GM08714 (cell line): ENCODE measurements around the gene LYRM1.
"Not testable (repeated sequence)": the region's sequence is repeated elsewhere in the genome, so short reads cannot be mapped to it uniquely, and the experiment has no call there.

ENCODE experiments used
- H3K4me3 ChIP-seq: fragments of 200-500 bp; sonication (Bioruptor generic); 2 replicates; pipeline ENCODE4 v1.5.1; 2014; ENCODE audit warnings: mild to moderate bottlenecking, low read length, inconsistent platforms
- ZNF274 ChIP-seq: IDR thresholded peaks from 2 replicates; pipeline ENCODE4 v1.6.1; 2012; ENCODE audit warnings: mild to moderate bottlenecking, low read depth, low read length

The LYRM1 gene, protein sequence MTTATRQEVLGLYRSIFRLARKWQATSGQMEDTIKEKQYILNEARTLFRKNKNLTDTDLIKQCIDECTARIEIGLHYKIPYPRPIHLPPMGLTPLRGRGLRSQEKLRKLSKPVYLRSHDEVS

DNA sequence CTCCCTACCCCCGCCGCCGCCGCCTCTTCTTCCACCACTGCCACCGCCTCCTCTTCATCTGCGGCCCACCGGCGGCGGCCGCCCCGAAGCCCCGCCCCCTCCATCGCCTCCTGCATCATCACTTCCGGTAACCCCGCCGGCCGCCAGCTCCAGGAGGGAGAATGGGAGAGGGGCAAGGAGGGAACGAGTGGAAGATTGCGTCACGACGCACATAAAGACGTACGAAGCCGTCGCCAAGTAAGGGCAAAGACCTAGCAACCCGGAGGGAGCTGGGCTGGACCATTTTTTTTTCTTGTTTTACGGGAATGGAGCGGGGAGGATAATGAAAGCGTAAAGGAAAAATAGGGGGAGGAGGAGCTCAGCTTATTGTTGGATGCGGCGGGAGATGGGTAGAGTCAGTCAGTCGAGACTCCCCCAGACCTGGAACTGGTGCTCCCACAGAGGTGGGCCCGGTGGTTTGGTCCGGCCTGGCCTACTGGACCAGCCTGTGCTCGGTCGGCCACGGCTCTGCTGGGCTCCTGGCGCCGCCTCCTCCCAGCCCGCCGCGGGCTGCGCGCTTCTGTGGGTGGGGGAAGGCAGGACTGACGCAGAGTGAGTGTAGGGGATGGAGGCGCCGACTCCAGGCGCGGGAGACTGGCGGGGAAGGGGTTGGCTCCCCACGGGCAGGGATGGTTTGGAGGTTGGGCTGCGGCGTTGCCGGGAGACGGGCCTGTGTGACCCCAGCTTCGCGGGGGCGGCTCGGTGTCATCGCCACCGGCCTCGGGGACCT lies at the start of gene LYRM1, which contains the start of gene DCUN1D3:
LYRM1 (plus strand) TSS at position 473 of the 769 bp plus-strand sequence. CDS start 14,785 bp downstream, outside the sequence.
DCUN1D3 (minus strand) TSS at position 60 of the 769 bp plus-strand sequence. CDS start 37,820 bp downstream, outside the sequence.
- H3K4me3 ChIP-seq: peak within 1 kb of the TSS; percentile 89
- no peak for TF ChIP-seq ZNF274

DNA sequence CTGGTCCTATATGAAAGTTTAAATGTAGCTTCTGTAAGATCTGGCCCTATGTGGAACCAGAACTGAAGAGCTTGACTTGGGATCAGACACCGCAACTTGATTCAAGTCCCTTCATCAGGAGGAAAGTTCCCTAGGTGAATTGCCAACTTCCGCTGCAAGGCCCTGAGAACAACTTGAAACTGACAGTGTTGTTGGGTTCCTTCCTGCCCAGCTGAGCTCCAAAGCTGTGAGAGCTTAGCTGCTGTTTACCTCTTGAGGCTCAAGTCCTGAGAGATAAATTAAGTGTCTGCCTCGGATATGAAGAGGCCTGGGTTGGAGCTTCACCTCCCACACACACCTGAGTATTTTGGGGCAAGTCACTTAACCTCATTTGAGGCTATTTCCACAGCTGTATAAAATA lies 49.6 kb upstream of the LYRM1 start:
- H3K4me3 ChIP-seq: no peak overlapping the region
- no peak for TF ChIP-seq ZNF274

DNA sequence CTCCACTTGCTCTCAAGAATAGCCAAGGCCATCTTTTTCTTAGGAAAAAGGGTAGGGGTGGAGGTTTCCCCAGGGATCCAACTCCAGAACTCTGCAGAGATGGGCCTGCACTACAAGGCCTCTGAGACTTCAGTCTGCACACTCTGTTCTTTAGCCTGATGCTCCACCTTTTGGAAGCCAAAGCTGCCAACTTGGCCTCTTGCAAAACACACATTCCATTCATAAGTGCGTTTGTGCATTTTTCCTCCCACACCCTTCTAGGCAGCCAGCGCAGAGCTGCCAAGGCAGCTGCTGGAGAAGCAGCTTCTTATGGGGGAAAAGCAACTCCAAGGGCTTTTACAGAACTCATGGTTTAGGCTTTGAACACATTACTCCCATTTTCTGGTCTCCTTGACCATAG lies 49.0 kb upstream of the LYRM1 start:
- no peak overlapping the region for H3K4me3 ChIP-seq
- TF ChIP-seq ZNF274: no peak

DNA sequence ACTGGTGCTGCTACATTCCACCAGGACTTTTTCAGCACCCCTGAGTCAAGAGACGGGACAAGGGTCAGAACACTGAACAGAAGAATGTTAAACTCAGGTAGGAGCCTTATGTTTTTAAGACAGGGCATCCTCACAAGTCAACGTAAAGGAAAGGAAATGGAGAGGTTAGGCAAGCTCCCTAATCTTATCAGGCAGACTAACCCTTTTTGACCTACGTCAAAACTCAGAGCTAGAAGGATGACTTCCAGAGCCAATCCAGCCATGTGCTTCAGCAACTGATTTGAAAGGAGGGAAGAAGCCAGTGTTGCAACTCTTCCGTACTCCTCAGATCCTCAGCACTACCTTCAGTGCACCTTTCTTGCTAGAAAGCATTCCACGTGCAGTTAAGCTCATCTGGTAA lies 47.4 kb upstream of the LYRM1 start:
- no peak for TF ChIP-seq ZNF274
- H3K4me3 ChIP-seq: no peak overlapping the region

DNA sequence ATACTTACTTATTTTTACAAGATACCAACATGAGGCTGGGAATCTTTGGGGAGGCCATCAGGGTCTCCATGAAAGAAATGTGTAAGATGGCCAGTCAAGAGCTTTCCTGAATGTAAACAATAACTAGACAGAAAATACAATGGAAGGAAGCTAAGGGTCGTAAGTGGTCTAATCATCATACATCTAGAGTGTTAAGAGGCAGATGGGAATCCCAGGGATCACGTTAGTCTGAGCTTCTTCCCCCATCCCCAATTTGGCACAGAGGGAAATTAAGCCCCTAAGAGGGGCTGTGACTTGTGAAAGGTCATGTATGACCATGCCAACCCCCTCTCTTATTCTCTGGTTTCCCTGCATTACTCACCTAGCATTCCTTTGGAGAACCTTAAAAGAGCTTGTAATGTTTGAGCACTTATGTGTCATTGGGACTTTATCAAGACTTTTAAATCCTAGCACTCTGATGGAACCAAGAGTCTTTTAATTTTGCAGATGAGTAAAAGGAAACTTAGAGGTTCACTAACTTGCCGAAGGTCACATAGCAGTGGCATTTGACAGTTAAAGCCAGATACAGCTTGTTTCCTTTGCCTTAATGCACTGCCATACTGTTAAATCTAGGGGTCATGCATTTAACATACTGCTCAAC lies 46.5 kb upstream of the LYRM1 start:
- no peak for TF ChIP-seq ZNF274
- H3K4me3 ChIP-seq: no peak overlapping the region

DNA sequence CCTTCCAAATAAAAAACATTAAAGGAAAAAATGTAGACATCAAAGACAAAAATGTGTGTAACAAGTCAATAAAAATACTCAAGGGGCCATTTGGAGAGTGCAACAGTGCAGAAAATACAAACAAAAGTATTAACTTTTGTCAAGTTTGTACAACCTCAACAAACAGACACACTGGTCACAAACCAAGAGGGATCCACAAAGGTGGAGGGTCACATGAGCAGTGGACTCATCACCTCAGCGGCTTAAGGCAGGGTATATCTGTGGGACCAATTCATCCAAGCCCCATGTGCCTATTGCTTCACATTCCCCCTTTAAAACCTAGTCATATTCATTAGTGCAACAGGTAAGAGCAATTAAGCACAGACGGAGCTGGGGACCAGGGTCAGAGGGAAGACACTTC lies 45.6 kb upstream of the LYRM1 start:
- H3K4me3 ChIP-seq: no peak overlapping the region
- no peak for TF ChIP-seq ZNF274

DNA sequence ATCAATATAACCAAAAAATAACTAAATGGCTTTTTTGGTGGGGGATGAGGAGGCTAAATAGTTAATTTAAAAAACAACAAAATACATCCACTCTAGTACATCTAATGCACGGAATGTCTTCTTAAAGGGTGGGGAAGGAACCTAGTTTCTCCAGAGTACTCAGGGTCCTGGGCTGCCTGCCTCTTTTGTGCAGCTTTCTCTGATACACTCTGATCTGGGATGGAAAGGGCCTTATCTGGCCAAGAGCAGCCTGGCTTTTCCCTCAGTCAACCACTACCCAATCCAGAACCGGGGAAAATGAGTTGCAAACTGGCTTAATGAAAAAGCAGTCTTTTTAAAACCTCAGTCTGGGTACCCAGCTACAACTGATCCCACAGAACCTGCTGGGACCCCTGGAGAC lies 43.3 kb upstream of the LYRM1 start:
- no peak overlapping the region for H3K4me3 ChIP-seq
- no peak for TF ChIP-seq ZNF274

DNA sequence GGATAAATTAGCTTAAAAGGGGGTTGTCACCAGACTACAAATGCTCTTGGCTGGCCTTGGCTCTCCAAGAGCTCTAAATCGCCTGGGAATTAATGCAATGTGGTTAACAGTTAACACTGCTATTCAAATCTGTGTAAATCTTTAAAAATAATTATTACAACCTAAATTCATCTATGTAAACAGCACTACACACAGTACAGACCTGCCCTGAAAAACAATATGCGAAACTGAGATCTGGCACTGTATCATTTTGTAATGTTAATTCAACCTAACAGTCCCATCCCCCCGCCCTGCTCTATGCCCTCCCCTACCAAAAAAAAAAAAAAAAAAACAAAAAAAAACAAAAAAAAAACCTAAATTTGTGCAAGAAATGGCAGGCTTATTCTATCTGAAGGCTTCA lies 41.3 kb upstream of the LYRM1 start:
- TF ChIP-seq ZNF274: no peak
- H3K4me3 ChIP-seq: no peak overlapping the region

DNA sequence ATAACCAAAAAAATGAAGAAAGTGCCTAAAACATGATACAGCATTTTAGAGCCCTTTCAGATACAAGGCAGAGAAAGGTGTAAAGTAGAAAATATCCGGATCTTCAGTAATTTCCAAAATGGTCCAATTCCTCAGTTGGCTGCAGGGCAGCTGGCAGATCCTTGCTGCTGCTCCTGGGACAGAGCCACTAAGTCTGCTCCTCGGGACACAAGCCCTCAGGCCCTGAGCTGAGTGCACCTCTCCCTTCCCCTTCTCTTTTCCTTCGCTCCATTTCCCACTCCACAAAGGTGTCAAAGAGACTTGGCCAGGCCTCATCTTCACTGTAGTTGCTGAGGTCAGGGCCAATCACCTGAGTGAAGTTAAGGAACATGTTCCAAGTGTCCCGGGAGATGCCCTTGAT lies 40.9 kb upstream of the LYRM1 start:
- H3K4me3 ChIP-seq: no peak overlapping the region
- no peak for TF ChIP-seq ZNF274

DNA sequence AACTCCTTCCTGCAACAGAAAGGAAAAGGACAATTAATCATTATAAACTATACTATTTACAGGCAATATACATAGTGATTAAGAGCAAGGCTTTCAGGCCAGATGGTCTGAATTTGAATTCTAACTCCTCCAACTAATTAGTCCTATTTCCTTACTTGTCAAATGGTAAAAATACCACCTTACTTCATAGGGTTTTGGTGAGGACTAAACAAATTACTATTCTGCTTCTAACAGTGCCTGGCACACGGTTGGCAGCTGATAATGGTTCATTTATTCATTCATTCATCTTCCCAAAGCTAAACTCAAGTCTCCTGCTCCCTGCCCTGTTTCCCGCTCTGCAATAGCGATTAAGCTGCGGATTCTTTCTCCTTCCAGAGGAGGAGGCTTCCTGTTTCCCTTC lies 40.2 kb upstream of the LYRM1 start:
- TF ChIP-seq ZNF274: no peak
- no peak overlapping the region for H3K4me3 ChIP-seq

DNA sequence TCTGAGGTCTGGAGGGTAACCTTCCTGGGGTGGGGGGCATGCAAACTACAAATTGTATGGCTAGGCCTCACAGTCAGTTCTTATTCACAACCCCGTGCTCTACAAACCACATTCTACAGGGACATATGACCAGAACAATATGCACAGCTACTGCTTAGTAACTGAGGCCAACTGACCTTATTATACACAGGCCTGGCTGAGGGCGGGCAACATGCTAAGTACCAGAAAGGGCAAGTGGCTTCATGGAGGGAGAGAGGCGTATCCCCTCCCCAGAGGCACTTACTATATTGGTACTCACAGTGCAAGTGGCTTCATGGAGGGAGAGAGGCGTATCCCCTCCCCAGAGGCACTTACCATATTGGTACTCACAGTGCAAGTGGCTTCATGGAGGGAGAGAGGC lies 39.6 kb upstream of the LYRM1 start:
- H3K4me3 ChIP-seq: not testable (repeated sequence)

DNA sequence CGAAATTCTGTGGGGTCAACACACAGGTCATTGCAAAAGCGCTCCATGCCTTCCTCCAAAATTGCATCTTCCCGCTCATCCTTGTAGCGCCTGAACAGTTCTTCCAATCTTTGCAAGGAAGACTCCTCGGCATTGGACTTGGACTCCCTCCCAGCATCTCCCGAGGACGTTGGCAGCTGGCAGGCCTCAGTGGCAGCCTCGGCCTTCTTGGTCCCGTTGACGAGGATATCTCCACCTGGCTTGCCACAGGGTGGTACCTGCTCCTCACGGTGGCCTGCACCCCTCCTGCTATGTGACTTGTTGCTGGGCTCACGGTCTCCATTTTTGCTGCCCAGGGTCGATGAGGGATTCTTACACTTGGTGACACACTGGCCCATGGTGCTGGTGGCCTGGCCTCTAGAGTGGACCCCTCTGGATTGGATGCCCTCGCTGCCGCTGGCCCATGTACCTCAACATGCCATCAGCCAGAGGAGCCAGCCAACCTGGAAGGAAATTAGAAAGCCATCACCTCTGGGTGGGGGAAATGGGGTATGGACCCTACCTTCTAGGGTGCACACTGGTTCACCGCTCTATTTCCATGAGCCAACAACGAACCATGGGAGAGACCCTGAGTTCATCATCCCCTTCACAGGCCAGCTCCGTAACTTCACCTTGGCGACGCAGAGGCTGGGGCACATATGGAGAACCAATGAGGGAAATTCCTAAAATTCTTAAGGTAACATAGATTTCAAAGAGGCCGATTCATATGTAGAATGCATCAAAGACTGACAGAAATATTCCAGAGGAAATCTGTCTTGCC lies 38.2 kb upstream of the LYRM1 start:
- H3K4me3 ChIP-seq: no peak overlapping the region
- no peak for TF ChIP-seq ZNF274

DNA sequence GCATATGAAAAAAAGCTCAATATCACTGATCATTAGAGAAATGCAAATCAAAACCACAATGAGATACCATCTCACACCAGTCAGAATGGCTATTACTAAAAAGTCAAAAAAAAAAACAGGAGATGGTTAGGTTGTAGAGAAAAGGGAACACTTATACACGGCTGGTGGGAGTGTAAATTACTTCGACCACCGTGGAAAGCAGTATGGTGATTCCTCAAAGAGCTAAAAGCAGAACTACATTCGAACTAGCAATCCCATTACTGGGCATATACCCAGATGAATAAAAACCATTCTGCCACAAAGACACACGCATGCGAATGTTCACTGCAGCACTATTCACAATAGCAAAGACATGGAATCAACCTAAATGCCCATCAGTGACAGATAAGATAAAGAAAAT lies 36.2 kb upstream of the LYRM1 start:
- not testable (repeated sequence) for H3K4me3 ChIP-seq

DNA sequence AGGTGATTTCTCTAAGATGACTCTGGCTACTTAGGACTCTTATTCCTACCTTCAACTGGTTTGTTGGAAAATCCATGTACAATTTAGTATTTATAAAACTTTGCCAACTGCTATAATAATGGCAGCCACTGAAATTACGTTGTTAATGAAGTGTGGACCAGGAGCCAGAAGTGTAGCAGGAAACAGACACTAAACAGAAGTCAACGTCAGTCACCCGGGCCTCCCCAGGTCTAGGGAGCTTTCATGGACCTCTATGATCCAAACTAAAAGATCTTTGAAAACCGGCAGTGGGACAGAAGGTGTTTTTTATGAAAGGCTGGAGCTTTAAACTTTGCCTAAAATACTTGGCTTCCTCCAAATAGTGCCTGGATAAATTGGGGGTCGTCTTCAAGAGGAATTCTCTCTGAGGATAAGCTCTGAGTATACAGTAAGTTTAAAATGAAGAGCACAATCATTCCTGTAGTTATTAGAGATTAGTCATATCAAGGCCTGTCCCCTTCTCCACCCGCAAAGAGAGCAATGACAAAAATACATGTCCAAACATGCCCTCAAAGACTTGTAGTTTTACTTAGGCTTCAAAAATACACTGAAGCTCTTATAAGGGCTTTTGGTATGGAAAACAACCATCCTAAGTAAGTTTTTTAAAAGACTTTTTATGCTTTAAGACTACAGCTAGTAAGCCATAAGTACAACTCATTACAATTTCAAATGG lies 35.0 kb upstream of the LYRM1 start:
- no peak for TF ChIP-seq ZNF274
- H3K4me3 ChIP-seq: no peak overlapping the region
